HepG2 (cell line): ENCODE data around the gene B3GALNT1. TPM values are rescaled to one million over a fixed set of nuclear protein-coding genes. Genes with fewer than 3 reads are reported as not detected.

Experiments
- ATAC-seq: fragments of 200-7000 bp; cut with Tn5 transposase; 3 replicates; pipeline ENCODE4 v1.9.1; 2020; ENCODE audit warnings: mild to moderate bottlenecking, moderate library complexity
- BruUV-seq: library from RNA; stranded (reverse); fragments of 400-500 nt; replicated peaks from 2 replicates; lab custom pipeline; 2021; lab: Mats Ljungman, UMichigan
- CTCF ChIA-PET: fragments of 300-600 bp; formaldehyde crosslinking; extraction: SDS; loops from one replicate; lab custom pipeline; 2021; ENCODE audit warnings: low total read pairs, inconsistent platforms, low intra/inter-chr PET ratio; lab: Yijun Ruan, JAX
- POLR2A ChIA-PET: fragments of 350-600 bp; sonication (Branson Sonifier 250); formaldehyde crosslinking; loops from one replicate; lab custom pipeline; 2020; ENCODE audit warnings: antibody characterized with exemption, inconsistent platforms; lab: Yijun Ruan, JAX
- DNase-seq: peaks from one replicate; pipeline ENCODE4 v3.0.0-alpha.2; 2015; ENCODE audit warnings: low spot score
- FAIRE-seq: peaks from 3 replicates; lab custom pipeline; 2011; peaks lifted over from hg19 to GRCh38; lab: Jason Lieb, UNC
- H2AFZ ChIP-seq: one replicate; pipeline ENCODE4 v1.6.1; 2011; ENCODE audit warnings: low read length, inconsistent platforms
- H3K27ac ChIP-seq: fragments of 300-600 bp; 3 replicates; pipeline ENCODE4 v1.8.0; 2011; ENCODE audit warnings: mixed run types, mild to moderate bottlenecking, mixed read lengths, low read length, inconsistent platforms; ENCODE audit not compliant: insufficient read depth; ENCODE audit errors: extremely low read length
- H3K27me3 ChIP-seq, 2 experiments: fragments of 200-600 bp in 1 of 2; 2 replicates in 1 of 2; 3 replicates in 1 of 2; pipeline versions ENCODE4 v1.6.0 to v1.8.0; 2011; ENCODE audit warnings: low read length in 2 of 2, mild to moderate bottlenecking in 2 of 2, moderate library complexity in 2 of 2, inconsistent platforms in 1 of 2; ENCODE audit not compliant: insufficient read depth in 2 of 2, control insufficient read depth in 1 of 2
- H3K36me3 ChIP-seq, 2 experiments: fragments of 200-600 bp in 1 of 2; replicated peaks in 1 of 2; 2 replicates in 1 of 2; 3 replicates in 1 of 2; pipeline versions ENCODE4 v1.5.1 to v1.8.0; 2011; ENCODE audit warnings: low read length in 2 of 2, inconsistent platforms in 1 of 2; ENCODE audit not compliant: insufficient read depth in 2 of 2, control insufficient read depth in 1 of 2
- H3K4me1 ChIP-seq: 2 replicates; pipeline ENCODE4 v1.5.1; 2012; ENCODE audit warnings: low read length, inconsistent platforms; ENCODE audit not compliant: insufficient read depth
- H3K4me2 ChIP-seq: 2 replicates; pipeline ENCODE4 v1.6.0; 2011; ENCODE audit warnings: low read depth, low read length, inconsistent platforms
- H3K4me3 ChIP-seq, 3 experiments: fragments of 200-600 bp in 1 of 3; sonication (generic), shearing (Covaris generic) in 1 of 3; replicated peaks in 1 of 3; 2 replicates each; pipeline ENCODE4 v1.5.1; 2011 to 2016; ENCODE audit warnings: low read length in 3 of 3, inconsistent platforms in 2 of 3, low read depth in 2 of 3, mild to moderate bottlenecking in 2 of 3, control low read depth in 1 of 3, mixed read lengths in 1 of 3; ENCODE audit not compliant: insufficient read depth in 1 of 3
- H3K79me2 ChIP-seq: one replicate; pipeline ENCODE4 v1.6.1; 2011; ENCODE audit warnings: low read length, inconsistent platforms; ENCODE audit not compliant: insufficient read depth
- H3K9ac ChIP-seq: 2 replicates; pipeline ENCODE4 v1.6.0; 2011; ENCODE audit warnings: mild to moderate bottlenecking, low read depth, low read length, inconsistent platforms; ENCODE audit not compliant: insufficient read depth
- H3K9me3 ChIP-seq: 2 replicates; pipeline ENCODE4 v1.5.1; 2012; ENCODE audit warnings: mild to moderate bottlenecking, low read length
- H4K20me1 ChIP-seq: 2 replicates; pipeline ENCODE4 v1.6.0; 2011; ENCODE audit warnings: inconsistent platforms, mild to moderate bottlenecking, low read length, moderate library complexity; ENCODE audit not compliant: insufficient read depth
- ATF7 ChIP-seq, 2 experiments: fragments of 450-650 bp in 1 of 2; sonication (generic) in 1 of 2; formaldehyde crosslinking in 1 of 2; IDR thresholded peaks; 2 replicates each; pipeline versions ENCODE4 v1.4.0 to v1.6.1; 2016 to 2020; ENCODE audit warnings: antibody characterized with exemption in 1 of 2, mild to moderate bottlenecking in 1 of 2, missing genetic modification reagents in 1 of 2
- DPF2 ChIP-seq: sonication (generic); formaldehyde crosslinking; IDR thresholded peaks from 2 replicates; pipeline ENCODE4 v1.4.0; 2020; ENCODE audit warnings: mild to moderate bottlenecking, low read depth, missing genetic modification reagents, borderline replicate concordance
- EHMT2 ChIP-seq: fragments of 200-600 bp; sonication (generic); IDR thresholded peaks from 2 replicates; pipeline ENCODE4 v1.7.0; 2017; ENCODE audit warnings: antibody characterized with exemption, low read depth, low read length, borderline replicate concordance
- ELF1 ChIP-seq: sonication (generic); formaldehyde crosslinking; IDR thresholded peaks from 2 replicates; pipeline ENCODE4 v1.4.0; 2020; ENCODE audit warnings: missing genetic modification reagents
- EP300 ChIP-seq, 3 experiments: sonication (generic) in 1 of 3; formaldehyde crosslinking in 1 of 3; IDR thresholded peaks; 2 replicates each; pipeline versions ENCODE4 v1.5.1 to v1.6.1; 2011 to 2020; ENCODE audit warnings: low read depth in 2 of 3, low read length in 2 of 3, borderline replicate concordance in 1 of 3, improper control_type of control experiment in 1 of 3, mild to moderate bottlenecking in 1 of 3, missing genetic modification reagents in 1 of 3, moderate library complexity in 1 of 3
- JUNB ChIP-seq: sonication (generic); formaldehyde crosslinking; IDR thresholded peaks from 2 replicates; pipeline ENCODE4 v1.8.0; 2022; ENCODE audit warnings: missing genetic modification reagents, mild to moderate bottlenecking, borderline replicate concordance
- KMT2B ChIP-seq: IDR thresholded peaks from 2 replicates; pipeline ENCODE4 v1.6.1; 2016; ENCODE audit warnings: missing genetic modification reagents, missing compliant biosample characterization
- NCOA1 ChIP-seq: sonication (generic); formaldehyde crosslinking; IDR thresholded peaks from 2 replicates; pipeline ENCODE4 v1.9.0; 2021; ENCODE audit warnings: missing genetic modification reagents
- NFE2 ChIP-seq: sonication (generic); formaldehyde crosslinking; IDR thresholded peaks from 2 replicates; pipeline ENCODE4 v1.4.0; 2020; ENCODE audit warnings: missing genetic modification reagents
- RBM39 ChIP-seq: fragments of 200-400 bp; formaldehyde crosslinking; IDR thresholded peaks from one replicate; pipeline ENCODE4 v1.6.1; 2018; ENCODE audit warnings: antibody characterized with exemption, mild to moderate bottlenecking, low read depth, low read length; ENCODE audit not compliant: poor library complexity, severe bottlenecking
- SOX6 ChIP-seq, 2 experiments: fragments of 450-650 bp in 1 of 2; sonication (generic) in 1 of 2; formaldehyde crosslinking in 1 of 2; IDR thresholded peaks; 2 replicates each; pipeline versions ENCODE4 v1.4.0 to v1.6.1; 2017 to 2020; ENCODE audit warnings: antibody characterized with exemption in 1 of 2, mild to moderate bottlenecking in 1 of 2, missing genetic modification reagents in 1 of 2
- SSRP1 ChIP-seq: IDR thresholded peaks from 2 replicates; pipeline ENCODE4 v1.6.1; 2016; ENCODE audit warnings: control low read depth
- TP53 ChIP-seq: sonication (generic); formaldehyde crosslinking; conservative IDR thresholded peaks from 2 replicates; pipeline ENCODE4 v1.4.0; 2020; ENCODE audit warnings: missing genetic modification reagents
- ZNF17 ChIP-seq: sonication (generic); formaldehyde crosslinking; IDR thresholded peaks from 2 replicates; pipeline ENCODE4 v1.5.0; 2020; ENCODE audit warnings: mild to moderate bottlenecking, missing genetic modification reagents
- ZNF605 ChIP-seq: sonication (generic); formaldehyde crosslinking; IDR thresholded peaks from 2 replicates; pipeline ENCODE4 v1.8.0; 2022; ENCODE audit warnings: mild to moderate bottlenecking, missing genetic modification reagents
- ZNF839 ChIP-seq: sonication (generic); formaldehyde crosslinking; IDR thresholded peaks from 2 replicates; pipeline ENCODE4 v1.4.0; 2020; ENCODE audit warnings: missing genetic modification reagents, mild to moderate bottlenecking, borderline replicate concordance
- WGBS: methylation state at CpG from one replicate; pipeline ENCODE4 v1.1.6; 2017; ENCODE audit warnings: low lambda C conversion rate; 5-methylcytosine and 5-hydroxymethylcytosine counted together
- in situ Hi-C: cut with HindIII; loops from 2 replicates; pipeline ENCODE4 v1.10.0; 2017; ENCODE audit warnings: low pct_unique_long_range_greater_than_20kb; ENCODE audit not compliant: extremely low pct_ligation_motif_present
- intact Hi-C: fragments of 100-400 bp; cut with micrococcal nuclease; formaldehyde crosslinking; loops from one replicate; pipeline ENCODE4 v1.10.0; 2022; ENCODE audit not compliant: unreplicated experiment
- polyA plus RNA-seq, 8 experiments: library from polyadenylated mRNA; depleted of rRNA in 3 of 8; stranded (reverse) in 7 of 8; unstranded in 1 of 8; fragments of >200 nt; fragmentation: Illumina TruSeq in 4 of 8; extraction: Trizol in 4 of 8; gene quantifications; 2 replicates each; pipeline versions ENCODE4 v1.2.1 to v1.2.3, GENCODE V29; 2011 to 2016; ENCODE audit warnings: low read depth in 4 of 8, missing spikeins in 1 of 8, mixed read lengths in 1 of 8; ENCODE audit not compliant: insufficient read depth in 1 of 8
- total RNA-seq, 5 experiments: library from RNA; depleted of rRNA; stranded (reverse); fragments of >200 nt; fragmentation: Illumina TruSeq; extraction: Trizol; gene quantifications; 2 replicates each; pipeline ENCODE4 v1.2.3, GENCODE V29; 2016; ENCODE audit warnings: low read depth in 1 of 5
- TF ChIP-seq, protein P1 (sequence below): sonication (generic); formaldehyde crosslinking; IDR thresholded peaks from 2 replicates; pipeline ENCODE4 v1.8.0; 2022; ENCODE audit warnings: missing genetic modification reagents, low read depth, mild to moderate bottlenecking, borderline replicate concordance
- TF ChIP-seq, protein P2 (sequence below): sonication (generic); formaldehyde crosslinking; IDR thresholded peaks from 2 replicates; pipeline ENCODE4 v1.4.0; 2020; ENCODE audit warnings: missing genetic modification reagents, borderline replicate concordance
- TF ChIP-seq, protein P3 (sequence below): sonication (generic); formaldehyde crosslinking; IDR thresholded peaks from 2 replicates; pipeline ENCODE4 v1.4.0; 2020; ENCODE audit warnings: missing genetic modification reagents

B3GALNT1 gene
- total and polyA plus RNA-seq, 2 of the 13 experiments (the other 11 are each of a cell fraction or from before 2014, with no cell fraction given), result not detected

DNA sequence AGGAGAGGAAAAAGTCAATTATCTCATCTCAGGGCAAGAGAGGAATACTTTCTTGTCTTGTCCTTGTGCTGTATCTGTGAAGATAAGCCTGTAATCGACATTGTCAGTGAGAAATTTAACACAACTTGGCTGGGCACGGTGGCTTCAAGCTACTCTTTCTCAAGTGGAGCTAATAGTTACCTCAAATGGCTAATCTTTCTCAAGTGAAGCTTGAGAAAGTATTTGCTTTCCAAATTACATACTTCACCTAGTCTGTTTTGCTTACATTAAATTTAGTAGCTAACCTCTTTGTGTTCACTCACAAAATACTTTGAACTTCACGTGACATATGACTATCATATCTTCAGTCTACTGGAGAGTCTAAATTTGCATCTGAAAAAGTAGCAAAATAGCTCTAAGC, 48.3 kb upstream of the B3GALNT1 start:
- Histone ChIP-seq H3K27me3 (no peaks in the 10 kb centered on the region), H3K9ac (no peak overlapping the region), H3K36me3 (no peaks in the 10 kb centered on the region), H3K27ac (no peak overlapping the region), H2AFZ (no peak overlapping the region), H4K20me1 (no peaks in the 10 kb centered on the region), H3K4me1 (no peaks in the 10 kb centered on the region), H3K4me3 (no peak overlapping the region), H3K79me2 (no peaks in the 10 kb centered on the region), H3K4me2 (no peak overlapping the region), H3K9me3 (no peaks in the 10 kb centered on the region)
- DNase-seq (no peak), FAIRE-seq (no peak), ATAC-seq (no peak)
- in situ Hi-C loops (no loop called here), intact Hi-C loops (no loop called here)
- no TSS peak for BruUV-seq
- POLR2A ChIA-PET, result no interaction called here
- TF ChIP-seq EHMT2 (no peak), ELF1 (CRISPR knock-in tag) (no peak), NFE2 (CRISPR knock-in tag) (no peak), KMT2B (CRISPR knock-in tag) (no peak), RBM39 (no peak), SSRP1 (no peak), ZNF839 (CRISPR knock-in tag) (no peak), DPF2 (CRISPR knock-in tag) (no peak), ZNF17 (CRISPR knock-in tag) (no peak), TP53 (CRISPR knock-in tag) (no peak), SOX6 (IDR thresholded peaks at IDR 0.05) (no peak), SOX6 (CRISPR knock-in tag; IDR thresholded peaks at IDR 0.05) (no peak), JUNB (CRISPR knock-in tag) (no peak), ATF7 (IDR thresholded peaks at IDR 0.05) (no peak), ATF7 (CRISPR knock-in tag; IDR thresholded peaks at IDR 0.05) (no peak), NCOA1 (CRISPR knock-in tag) (no peak), ZNF605 (no peak), EP300 (IDR thresholded peaks at IDR 0.05; ENCODE audit: low read depth in 2 of 2, low read length in 2 of 2) (no peak), EP300 (CRISPR knock-in tag; IDR thresholded peaks at IDR 0.05; ENCODE audit: borderline replicate concordance) (no peak)
- TF ChIP-seq, protein P1, sequence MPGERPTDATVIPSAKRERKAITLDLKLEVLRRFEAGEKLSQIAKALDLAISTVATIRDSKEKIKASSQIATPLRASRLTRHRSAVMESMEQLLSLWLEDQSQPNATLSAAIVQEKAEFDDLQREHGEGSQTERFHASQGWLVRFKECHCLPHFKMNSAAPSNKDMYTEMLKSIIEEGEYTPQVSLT (CRISPR knock-in tag), result no peak
- TF ChIP-seq, protein P2, sequence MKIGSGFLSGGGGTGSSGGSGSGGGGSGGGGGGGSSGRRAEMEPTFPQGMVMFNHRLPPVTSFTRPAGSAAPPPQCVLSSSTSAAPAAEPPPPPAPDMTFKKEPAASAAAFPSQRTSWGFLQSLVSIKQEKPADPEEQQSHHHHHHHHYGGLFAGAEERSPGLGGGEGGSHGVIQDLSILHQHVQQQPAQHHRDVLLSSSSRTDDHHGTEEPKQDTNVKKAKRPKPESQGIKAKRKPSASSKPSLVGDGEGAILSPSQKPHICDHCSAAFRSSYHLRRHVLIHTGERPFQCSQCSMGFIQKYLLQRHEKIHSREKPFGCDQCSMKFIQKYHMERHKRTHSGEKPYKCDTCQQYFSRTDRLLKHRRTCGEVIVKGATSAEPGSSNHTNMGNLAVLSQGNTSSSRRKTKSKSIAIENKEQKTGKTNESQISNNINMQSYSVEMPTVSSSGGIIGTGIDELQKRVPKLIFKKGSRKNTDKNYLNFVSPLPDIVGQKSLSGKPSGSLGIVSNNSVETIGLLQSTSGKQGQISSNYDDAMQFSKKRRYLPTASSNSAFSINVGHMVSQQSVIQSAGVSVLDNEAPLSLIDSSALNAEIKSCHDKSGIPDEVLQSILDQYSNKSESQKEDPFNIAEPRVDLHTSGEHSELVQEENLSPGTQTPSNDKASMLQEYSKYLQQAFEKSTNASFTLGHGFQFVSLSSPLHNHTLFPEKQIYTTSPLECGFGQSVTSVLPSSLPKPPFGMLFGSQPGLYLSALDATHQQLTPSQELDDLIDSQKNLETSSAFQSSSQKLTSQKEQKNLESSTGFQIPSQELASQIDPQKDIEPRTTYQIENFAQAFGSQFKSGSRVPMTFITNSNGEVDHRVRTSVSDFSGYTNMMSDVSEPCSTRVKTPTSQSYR, result no peak
- TF ChIP-seq, protein P3, sequence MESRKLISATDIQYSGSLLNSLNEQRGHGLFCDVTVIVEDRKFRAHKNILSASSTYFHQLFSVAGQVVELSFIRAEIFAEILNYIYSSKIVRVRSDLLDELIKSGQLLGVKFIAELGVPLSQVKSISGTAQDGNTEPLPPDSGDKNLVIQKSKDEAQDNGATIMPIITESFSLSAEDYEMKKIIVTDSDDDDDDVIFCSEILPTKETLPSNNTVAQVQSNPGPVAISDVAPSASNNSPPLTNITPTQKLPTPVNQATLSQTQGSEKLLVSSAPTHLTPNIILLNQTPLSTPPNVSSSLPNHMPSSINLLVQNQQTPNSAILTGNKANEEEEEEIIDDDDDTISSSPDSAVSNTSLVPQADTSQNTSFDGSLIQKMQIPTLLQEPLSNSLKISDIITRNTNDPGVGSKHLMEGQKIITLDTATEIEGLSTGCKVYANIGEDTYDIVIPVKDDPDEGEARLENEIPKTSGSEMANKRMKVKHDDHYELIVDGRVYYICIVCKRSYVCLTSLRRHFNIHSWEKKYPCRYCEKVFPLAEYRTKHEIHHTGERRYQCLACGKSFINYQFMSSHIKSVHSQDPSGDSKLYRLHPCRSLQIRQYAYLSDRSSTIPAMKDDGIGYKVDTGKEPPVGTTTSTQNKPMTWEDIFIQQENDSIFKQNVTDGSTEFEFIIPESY (CRISPR knock-in tag), result no peak
- CTCF ChIA-PET, result no interaction called here
- WGBS, result 0% methylated on average over 3 of the region's 3 CpGs
